Measurements from ENCODE around the gene SEL1L.

The SEL1L gene

GRCh38 chr14:81437244-81437643 is 96.4 kb downstream of the SEL1L start:
- DNase-seq (ENCODE audit: extremely low read depth, low read depth): no peak
- no peak for TF ChIP-seq CTCF (IDR thresholded peaks at IDR 0.05; ENCODE audit: low read depth, low read length)

GRCh38 chr14:81436296-81437138 is 97.1 kb downstream of the SEL1L start:
- TF ChIP-seq CTCF (IDR thresholded peaks at IDR 0.05; ENCODE audit: low read depth, low read length): no peak
- no peak for DNase-seq (ENCODE audit: extremely low read depth, low read depth)

GRCh38 chr14:81435391-81436295 is 98.0 kb downstream of the SEL1L start:
- no peak for DNase-seq (ENCODE audit: extremely low read depth, low read depth)
- TF ChIP-seq CTCF (IDR thresholded peaks at IDR 0.05; ENCODE audit: low read depth, low read length): no peak; the same call in 1 of the 2 replicates

GRCh38 chr14:81435048-81435390 is 98.6 kb downstream of the SEL1L start:
- DNase-seq (ENCODE audit: extremely low read depth, low read depth): no peak
- no peak for TF ChIP-seq CTCF (IDR thresholded peaks at IDR 0.05; ENCODE audit: low read depth, low read length)

GRCh38 chr14:81434230-81434629 is 99.4 kb downstream of the SEL1L start:
- no peak for DNase-seq (ENCODE audit: extremely low read depth, low read depth)
- no peak for TF ChIP-seq CTCF (IDR thresholded peaks at IDR 0.05; ENCODE audit: low read depth, low read length)

GRCh38 chr14:81433378-81433777 is 100.3 kb downstream of the SEL1L start:
- no peak for TF ChIP-seq CTCF (IDR thresholded peaks at IDR 0.05; ENCODE audit: low read depth, low read length)

GRCh38 chr14:81432219-81432661 is 101.4 kb downstream of the SEL1L start:
- no peak for DNase-seq (ENCODE audit: extremely low read depth, low read depth)
- no peak for TF ChIP-seq CTCF (IDR thresholded peaks at IDR 0.05; ENCODE audit: low read depth, low read length)

More at GRCh38 chr14:81433378-81433777, 100.3 kb downstream of the SEL1L start:
- no peak for DNase-seq (ENCODE audit: extremely low read depth, low read depth)

Data from AG09319 (cell line).